Measurements from ENCODE around the gene PRRT1B.

Gene PRRT1B

GRCh38 chr9:131575946-131576853, 30.9 kb downstream of the PRRT1B start:
- TF ChIP-seq, protein P1, sequence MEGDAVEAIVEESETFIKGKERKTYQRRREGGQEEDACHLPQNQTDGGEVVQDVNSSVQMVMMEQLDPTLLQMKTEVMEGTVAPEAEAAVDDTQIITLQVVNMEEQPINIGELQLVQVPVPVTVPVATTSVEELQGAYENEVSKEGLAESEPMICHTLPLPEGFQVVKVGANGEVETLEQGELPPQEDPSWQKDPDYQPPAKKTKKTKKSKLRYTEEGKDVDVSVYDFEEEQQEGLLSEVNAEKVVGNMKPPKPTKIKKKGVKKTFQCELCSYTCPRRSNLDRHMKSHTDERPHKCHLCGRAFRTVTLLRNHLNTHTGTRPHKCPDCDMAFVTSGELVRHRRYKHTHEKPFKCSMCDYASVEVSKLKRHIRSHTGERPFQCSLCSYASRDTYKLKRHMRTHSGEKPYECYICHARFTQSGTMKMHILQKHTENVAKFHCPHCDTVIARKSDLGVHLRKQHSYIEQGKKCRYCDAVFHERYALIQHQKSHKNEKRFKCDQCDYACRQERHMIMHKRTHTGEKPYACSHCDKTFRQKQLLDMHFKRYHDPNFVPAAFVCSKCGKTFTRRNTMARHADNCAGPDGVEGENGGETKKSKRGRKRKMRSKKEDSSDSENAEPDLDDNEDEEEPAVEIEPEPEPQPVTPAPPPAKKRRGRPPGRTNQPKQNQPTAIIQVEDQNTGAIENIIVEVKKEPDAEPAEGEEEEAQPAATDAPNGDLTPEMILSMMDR (IDR thresholded peaks at IDR 0.05; ENCODE audit: extremely low read depth, insufficient read depth, missing control alignments) = no peak
- in situ Hi-C loops (cut with MboI; ENCODE audit: low pct_unique_long_range_greater_than_20kb, low sequenced_read_pairs, unreplicated experiment) = no loop called here
- DNase-seq (ENCODE audit: low spot score) = no peak

- DNase-seq (ENCODE audit: low spot score) = no peak
- TF ChIP-seq, protein P1 (IDR thresholded peaks at IDR 0.05; ENCODE audit: extremely low read depth, insufficient read depth, missing control alignments) = no peak
- in situ Hi-C loops (cut with MboI; ENCODE audit: low pct_unique_long_range_greater_than_20kb, low sequenced_read_pairs, unreplicated experiment) = no loop called here
These were observed 32.0 kb downstream of the PRRT1B start for GRCh38 chr9:131577005-131578000.

DNA sequence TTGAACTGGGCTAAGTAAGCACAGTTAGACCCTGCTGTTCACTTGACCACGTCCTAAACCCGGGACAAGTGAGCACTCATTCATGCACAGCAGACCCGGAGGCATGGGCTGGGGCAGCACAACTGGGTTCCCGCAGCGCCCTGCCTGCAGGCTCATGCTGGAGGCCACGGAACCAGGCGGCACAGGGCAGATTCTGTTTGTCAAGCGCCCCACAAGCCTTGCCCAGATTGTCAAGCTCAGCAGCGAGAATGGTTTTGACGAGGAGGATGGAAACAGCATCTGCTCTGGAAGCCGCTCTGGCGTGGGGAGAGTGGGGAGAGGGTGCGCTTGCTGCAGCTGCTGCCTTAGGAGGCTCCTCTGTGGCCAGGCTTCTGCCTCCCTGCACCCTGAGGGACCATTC, 32.7 kb downstream of the PRRT1B start:
- TF ChIP-seq, protein P1 (IDR thresholded peaks at IDR 0.05; ENCODE audit: extremely low read depth, insufficient read depth, missing control alignments) = no peak
- no peak for DNase-seq (ENCODE audit: low spot score)
- in situ Hi-C loops (cut with MboI; ENCODE audit: low pct_unique_long_range_greater_than_20kb, low sequenced_read_pairs, unreplicated experiment) = no loop called here

GRCh38 chr9:131578731-131579504, 33.6 kb downstream of the PRRT1B start:
- TF ChIP-seq, protein P1 (IDR thresholded peaks at IDR 0.05; ENCODE audit: extremely low read depth, insufficient read depth, missing control alignments) = no peak
- in situ Hi-C loops (cut with MboI; ENCODE audit: low pct_unique_long_range_greater_than_20kb, low sequenced_read_pairs, unreplicated experiment) = no loop called here
- peak; percentile 71 for DNase-seq (ENCODE audit: low spot score)

DNA sequence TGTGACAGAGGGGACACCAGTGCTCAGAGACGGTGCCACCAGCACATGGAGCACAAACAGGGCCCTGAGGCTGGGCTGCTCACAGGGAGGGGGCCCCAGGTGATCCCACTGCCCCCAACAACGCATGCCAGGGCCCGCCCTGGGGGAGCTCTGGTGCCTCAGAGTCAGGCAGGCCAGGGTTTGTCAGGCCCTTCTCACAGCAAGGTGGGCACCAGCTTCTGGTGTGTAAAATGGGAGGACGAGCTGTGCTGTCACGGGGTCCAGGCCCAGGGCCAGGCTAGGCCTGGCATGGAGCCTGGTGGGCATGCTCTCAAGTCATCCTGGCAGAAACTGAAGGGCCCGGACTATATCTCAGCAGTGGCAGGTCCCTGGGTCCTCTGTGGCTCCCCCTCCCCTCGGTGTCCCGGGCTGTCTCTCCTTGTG, 34.5 kb downstream of the PRRT1B start:
- DNase-seq (ENCODE audit: low spot score) = no peak
- in situ Hi-C loops (cut with MboI; ENCODE audit: low pct_unique_long_range_greater_than_20kb, low sequenced_read_pairs, unreplicated experiment) = no loop called here
- TF ChIP-seq, protein P1 (IDR thresholded peaks at IDR 0.05; ENCODE audit: extremely low read depth, insufficient read depth, missing control alignments) = no peak

- in situ Hi-C loops (cut with MboI; ENCODE audit: low pct_unique_long_range_greater_than_20kb, low sequenced_read_pairs, unreplicated experiment) = no loop called here
- TF ChIP-seq, protein P1 (IDR thresholded peaks at IDR 0.05; ENCODE audit: extremely low read depth, insufficient read depth, missing control alignments) = no peak
- DNase-seq (ENCODE audit: low spot score) = no peak
These were observed 35.0 kb downstream of the PRRT1B start for GRCh38 chr9:131580358-131580757.
